Mucosa of stomach (tissue), 1 donor: ENCODE measurements around the gene ZMYND19.

Source experiments
- H3K27me3 ChIP-seq: one replicate; pipeline ENCODE4 v1.7.0; 2013; ENCODE audit warnings: mild to moderate bottlenecking, low read length; ENCODE audit not compliant: control insufficient read depth, insufficient read depth
- H3K36me3 ChIP-seq: one replicate; pipeline ENCODE4 v1.7.0; 2013; ENCODE audit warnings: low read length; ENCODE audit not compliant: control insufficient read depth, insufficient read depth
- H3K4me1 ChIP-seq: one replicate; pipeline ENCODE4 v1.7.0; 2013; ENCODE audit warnings: mild to moderate bottlenecking, low read length; ENCODE audit not compliant: control insufficient read depth, insufficient read depth
- H3K4me3 ChIP-seq: one replicate; pipeline ENCODE4 v1.7.0; 2013; ENCODE audit warnings: low read length
- H3K9ac ChIP-seq: one replicate; pipeline ENCODE4 v1.7.0; 2013; ENCODE audit warnings: mild to moderate bottlenecking, low read length, moderate library complexity
- H3K9me3 ChIP-seq: one replicate; pipeline ENCODE4 v1.7.0; 2013; ENCODE audit warnings: mild to moderate bottlenecking, low read length, moderate library complexity; ENCODE audit not compliant: control insufficient read depth
- donor health status: Pancreatic carcinoma.

Gene ZMYND19

DNA sequence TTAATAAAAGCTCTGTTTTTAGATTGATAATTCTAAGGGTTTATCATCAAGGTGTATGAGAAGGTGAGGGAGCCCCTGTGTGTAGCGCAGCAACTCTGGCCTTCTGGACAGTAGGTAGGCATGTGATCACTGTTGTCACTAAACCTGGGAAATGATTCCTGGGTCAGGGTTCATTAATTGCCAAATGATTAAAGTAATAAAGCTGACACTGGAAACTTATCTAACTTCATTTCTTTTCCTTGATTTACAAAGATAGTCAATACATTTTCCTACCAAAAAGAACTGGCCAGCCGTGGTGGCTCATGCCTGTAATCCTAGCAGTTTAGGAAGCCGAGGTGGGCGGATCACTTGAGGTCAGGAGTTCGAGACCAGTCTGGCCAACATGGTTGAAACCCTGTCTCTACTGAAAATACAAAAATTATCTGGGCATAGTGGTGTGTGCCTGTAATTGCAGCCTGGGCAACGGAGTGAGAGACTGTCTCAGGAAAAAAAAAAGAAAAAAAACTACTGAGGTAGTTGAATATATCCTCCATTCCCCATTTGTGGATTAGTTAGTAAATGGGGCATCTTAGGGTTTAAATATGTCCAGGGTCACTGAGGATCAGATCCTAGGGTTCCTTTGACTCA, 30.9 kb upstream of the ZMYND19 start:
- Histone ChIP-seq H3K36me3 (peaks cover 5% of the 10 kb centered on the region), H3K27me3 (no peaks in the 10 kb centered on the region), H3K4me1 (peaks cover 17% of the 10 kb centered on the region), H3K9ac (no peak overlapping the region), H3K4me3 (no peak overlapping the region), H3K9me3 (no peaks in the 10 kb centered on the region)

DNA sequence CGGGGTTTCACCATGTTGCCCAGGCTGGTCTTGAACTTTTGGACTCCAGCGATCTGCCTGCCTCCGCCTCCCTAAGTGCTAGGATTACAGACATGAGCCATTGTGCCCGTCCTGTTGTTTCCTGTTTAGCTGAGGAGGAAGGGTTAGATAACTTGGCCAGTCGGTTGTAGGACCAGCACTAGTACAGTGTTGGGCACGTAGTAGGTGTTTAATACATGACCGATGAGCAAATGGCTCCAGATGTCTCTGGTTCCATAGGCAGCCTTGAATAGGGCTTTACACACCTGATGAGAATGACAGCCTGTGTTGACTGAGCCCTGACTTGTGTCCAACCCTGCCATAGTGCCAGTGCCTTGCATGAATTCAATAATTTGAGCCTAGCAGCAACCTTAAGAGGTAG, 30.3 kb upstream of the ZMYND19 start:
- Histone ChIP-seq H3K4me1 (peaks cover 17% of the 10 kb centered on the region), H3K4me3 (no peak overlapping the region), H3K9me3 (no peaks in the 10 kb centered on the region), H3K9ac (no peak overlapping the region), H3K36me3 (peaks cover 8% of the 10 kb centered on the region), H3K27me3 (no peaks in the 10 kb centered on the region)

DNA sequence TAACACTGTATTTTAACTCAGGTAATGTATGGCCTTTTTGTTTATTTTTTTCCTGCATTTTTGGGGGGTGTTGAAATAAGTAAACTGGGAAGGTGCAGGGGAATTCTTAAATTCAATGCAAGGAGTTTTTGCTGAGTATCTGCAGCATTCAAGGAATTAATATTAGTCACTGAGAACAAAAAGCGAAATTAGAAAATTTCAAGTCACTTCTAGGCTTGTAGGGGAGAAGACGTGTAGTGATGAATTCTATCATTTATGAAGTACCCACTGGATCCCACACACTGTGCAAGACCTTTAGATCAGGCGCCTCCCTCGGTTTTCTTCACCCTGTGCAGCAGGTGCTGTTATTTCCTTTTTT, 29.7 kb upstream of the ZMYND19 start:
- H3K36me3 ChIP-seq = peaks cover 8% of the 10 kb centered on the region

DNA sequence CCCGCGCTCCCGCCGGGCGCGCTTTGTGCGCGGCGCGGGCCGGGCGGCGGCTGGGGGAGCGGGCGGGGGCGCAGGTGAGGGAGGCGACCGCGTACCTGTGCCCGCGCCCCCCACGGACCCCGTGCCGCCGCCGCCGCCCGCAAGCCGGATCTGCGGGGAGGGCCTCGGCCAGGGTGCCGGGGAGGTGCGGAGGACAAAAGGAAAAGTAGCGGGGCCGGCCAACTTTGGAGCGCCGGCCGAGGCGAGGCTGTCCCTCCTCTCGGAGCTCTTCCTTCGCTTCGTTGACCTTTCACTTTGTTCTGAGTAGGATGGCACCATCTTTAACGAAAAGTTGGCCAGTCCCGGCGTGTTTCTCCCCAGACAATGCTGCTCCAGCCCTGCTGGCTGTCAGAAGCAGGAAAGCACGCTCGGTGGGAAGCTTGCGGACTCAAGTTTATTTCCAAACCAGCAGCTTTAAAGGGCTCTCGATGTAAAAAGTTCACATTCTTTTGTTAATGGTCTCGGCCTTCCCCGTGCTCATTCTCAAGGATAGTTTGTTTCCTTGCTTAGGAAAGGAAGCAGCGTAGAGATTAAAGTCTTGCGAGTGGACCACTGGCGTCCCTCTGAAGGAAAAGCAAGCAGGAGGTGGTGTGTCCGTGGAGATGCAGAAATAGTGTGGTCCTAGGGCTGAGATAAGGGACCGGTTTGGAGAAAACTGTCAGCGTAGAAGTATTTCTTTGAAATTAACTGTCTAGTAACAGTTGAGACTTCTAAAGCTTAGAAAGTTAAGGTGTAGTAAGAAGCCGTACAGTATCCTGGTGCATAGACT, 29.1 kb upstream of the ZMYND19 start:
- Histone ChIP-seq H3K9me3 (no peaks in the 10 kb centered on the region), H3K4me3 (peak overlapping the region; percentile 33), H3K4me1 (peaks cover 17% of the 10 kb centered on the region), H3K36me3 (peaks cover 8% of the 10 kb centered on the region), H3K27me3 (no peaks in the 10 kb centered on the region), H3K9ac (peak overlapping the region; percentile 63)

More for the DNA sequence above, 29.7 kb upstream of the ZMYND19 start:
- Histone ChIP-seq H3K9ac (peak overlapping the region; percentile 63), H3K27me3 (no peaks in the 10 kb centered on the region), H3K4me1 (peaks cover 17% of the 10 kb centered on the region), H3K9me3 (no peaks in the 10 kb centered on the region), H3K4me3 (peak overlapping the region; percentile 33)

GRCh38 chr9:137618105-137619067, 28.1 kb upstream of the ZMYND19 start, which contains the start of gene EHMT1:
EHMT1 (plus strand) TSS chr9:137619005; CDS start chr9:137619029, 24 bp downstream.
- Histone ChIP-seq H3K36me3 (peaks cover 8% of the 10 kb centered on the region), H3K4me3 (peak within 1 kb of the TSS; percentile 38), H3K9ac (peak within 1 kb of the TSS; percentile 83), H3K27me3 (no peaks in the 10 kb centered on the region), H3K4me1 (peaks cover 23% of the 10 kb centered on the region), H3K9me3 (no peaks in the 10 kb centered on the region)

GRCh38 chr9:137615387-137615871, 25.1 kb upstream of the ZMYND19 start:
- H3K9me3 ChIP-seq = no peaks in the 10 kb centered on the region
- peak overlapping the region; percentile 11 for H3K9ac ChIP-seq
- peaks cover 45% of the 10 kb centered on the region for H3K4me1 ChIP-seq

DNA sequence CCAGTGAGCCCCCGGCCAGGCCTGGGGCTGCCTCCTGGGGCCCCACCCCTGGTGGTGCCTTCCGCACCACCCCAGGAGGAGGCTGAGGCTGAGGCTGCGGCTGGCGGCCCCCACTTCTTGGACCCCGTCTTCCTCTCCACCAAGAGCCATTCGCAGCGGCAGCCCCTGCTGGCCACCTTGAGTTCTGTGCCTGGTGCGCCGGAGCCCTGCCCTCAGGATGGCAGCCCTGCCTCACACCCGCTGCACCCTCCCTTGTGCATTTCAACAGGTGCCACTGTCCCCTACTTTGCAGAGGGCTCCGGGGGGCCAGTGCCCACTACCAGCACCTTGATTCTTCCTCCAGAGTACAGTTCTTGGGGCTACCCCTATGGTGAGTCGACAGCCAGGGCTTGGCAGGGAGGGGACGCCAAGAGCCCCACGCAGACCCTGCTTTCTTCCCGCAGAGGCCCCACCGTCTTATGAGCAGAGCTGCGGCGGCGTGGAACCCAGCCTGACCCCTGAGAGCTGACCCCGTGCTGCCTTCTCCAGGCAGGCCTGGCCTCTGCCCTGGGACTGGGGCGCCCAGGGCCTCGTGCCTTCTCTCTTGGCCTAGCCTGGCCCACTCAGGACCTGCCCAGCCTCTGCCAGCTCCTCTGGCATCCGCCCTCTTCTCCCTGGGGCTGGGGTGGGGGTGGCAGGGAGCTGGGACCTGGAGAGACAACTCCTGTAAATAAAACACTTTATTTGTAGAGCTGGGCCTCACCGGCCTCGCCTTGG, 24.5 kb upstream of the ZMYND19 start:
- no peaks in the 10 kb centered on the region for H3K9me3 ChIP-seq

More at GRCh38 chr9:137615387-137615871, 25.1 kb upstream of the ZMYND19 start:
- peaks cover 8% of the 10 kb centered on the region for H3K36me3 ChIP-seq
- H3K4me3 ChIP-seq = no peak overlapping the region
- no peaks in the 10 kb centered on the region for H3K27me3 ChIP-seq

GRCh38 chr9:137613738-137614523, 23.6 kb upstream of the ZMYND19 start:
- no peaks in the 10 kb centered on the region for H3K9me3 ChIP-seq

More for the DNA sequence above, 24.5 kb upstream of the ZMYND19 start:
- no peak overlapping the region for H3K4me3 ChIP-seq
- no peaks in the 10 kb centered on the region for H3K27me3 ChIP-seq
- H3K36me3 ChIP-seq = peaks cover 8% of the 10 kb centered on the region
- H3K4me1 ChIP-seq = peaks cover 40% of the 10 kb centered on the region
- H3K9ac ChIP-seq = peak overlapping the region; percentile 11

GRCh38 chr9:137613259-137613658, 22.9 kb upstream of the ZMYND19 start:
- H3K9me3 ChIP-seq = no peaks in the 10 kb centered on the region
- H3K36me3 ChIP-seq = peaks cover 11% of the 10 kb centered on the region
- no peak overlapping the region for H3K4me3 ChIP-seq
- H3K4me1 ChIP-seq = peaks cover 46% of the 10 kb centered on the region
- peak overlapping the region; percentile 68 for H3K9ac ChIP-seq
- H3K27me3 ChIP-seq = no peaks in the 10 kb centered on the region

More at GRCh38 chr9:137613738-137614523, 23.6 kb upstream of the ZMYND19 start:
- H3K4me1 ChIP-seq = peaks cover 40% of the 10 kb centered on the region
- no peak overlapping the region for H3K4me3 ChIP-seq
- peaks cover 8% of the 10 kb centered on the region for H3K36me3 ChIP-seq
- peak overlapping the region; percentile 6 for H3K9ac ChIP-seq
- H3K27me3 ChIP-seq = no peaks in the 10 kb centered on the region

GRCh38 chr9:137612741-137613142, 22.4 kb upstream of the ZMYND19 start:
- Histone ChIP-seq H3K4me1 (peaks cover 42% of the 10 kb centered on the region), H3K9me3 (no peaks in the 10 kb centered on the region), H3K4me3 (no peak overlapping the region)

More at GRCh38 chr9:137612741-137613142, 22.4 kb upstream of the ZMYND19 start:
- Histone ChIP-seq H3K27me3 (no peaks in the 10 kb centered on the region), H3K36me3 (peaks cover 11% of the 10 kb centered on the region), H3K9ac (peak overlapping the region; percentile 68)
